ENCODE measurements around the gene MSN. TPM values are rescaled to one million over a fixed set of nuclear protein-coding genes. Genes with fewer than 3 reads are reported as not detected.

MSN gene
- total RNA-seq, 1 experiment from 2014 or later: 119 TPM

DNA sequence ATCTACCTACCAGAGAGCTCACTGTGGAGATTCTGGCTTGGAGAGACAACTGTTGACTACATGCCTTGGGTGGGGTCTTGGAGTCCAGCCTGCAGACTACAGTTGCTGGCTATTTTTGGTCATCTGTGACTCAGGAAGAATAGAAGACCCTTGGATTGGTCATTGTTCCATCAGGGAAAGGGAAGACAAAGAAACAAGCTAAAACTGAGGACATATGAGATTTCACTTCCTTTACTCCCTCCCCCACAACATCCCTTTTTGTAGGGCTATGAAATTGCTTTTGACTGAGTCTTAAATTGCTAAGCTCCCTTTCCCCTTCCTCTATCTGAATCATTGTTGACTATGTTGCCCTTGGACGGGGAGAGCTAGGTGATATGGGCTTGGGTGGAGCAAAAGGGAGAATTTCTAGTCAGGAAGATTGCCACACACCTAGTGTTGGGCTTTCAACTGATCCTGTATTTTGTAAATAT, 11.7 kb downstream of the MSN start:
- ATAC-seq (no peak), DNase-seq (ENCODE audit: low read depth, low spot score) (no peak)
- ChIA-PET CTCF (no interaction called here), POLR2A (no interaction called here), RAD21 (ENCODE audit: low non-redundant PET in 1 of 2, low total read pairs in 2 of 2, uncharacterized antibody in 2 of 2, unreplicated experiment in 2 of 2) (no interaction called here)
- no peaks in the 10 kb centered on the region for H3K36me3 ChIP-seq (ENCODE audit: control insufficient read depth in 1 of 2, insufficient read depth in 2 of 2, low read length in 2 of 2)
- no peak overlapping the region for H2AFZ ChIP-seq (ENCODE audit: low read depth, low read length, poor library complexity, severe bottlenecking)
- no peak overlapping the region for H3K4me3 ChIP-seq (replicated peaks in 1 of 2; ENCODE audit: low read depth in 1 of 2, low read length in 2 of 2)
- peaks cover 83% of the 10 kb centered on the region for H3K79me2 ChIP-seq (ENCODE audit: insufficient read depth, low read length)
- intact Hi-C loops (cut with micrococcal nuclease): no loop called here
- H3K27ac ChIP-seq (ENCODE audit: low read depth, low read length): no peak overlapping the region
- H3K27me3 ChIP-seq (ENCODE audit: insufficient read depth, low read length): no peaks in the 10 kb centered on the region
- peaks cover 0 to 37% of the 10 kb centered on the region in 2 experiments; a peak in 2 of 4 replicates for H3K4me1 ChIP-seq (ENCODE audit: control insufficient read depth in 1 of 2, insufficient read depth in 2 of 2, low read length in 2 of 2)
- H3K9me3 ChIP-seq (ENCODE audit: control insufficient read depth in 1 of 2, insufficient read depth in 1 of 2, low read depth in 1 of 2, low read length in 2 of 2): no peaks in the 10 kb centered on the region
- H3K9me2 ChIP-seq (ENCODE audit: insufficient read depth): no peaks in the 10 kb centered on the region
- no peak for TF ChIP-seq ATF3 (IDR thresholded peaks at IDR 0.05)
- no peak for TF ChIP-seq ZNF274 (IDR thresholded peaks at IDR 0.05; ENCODE audit: low read depth, low read length)
- no peak for TF ChIP-seq FOSL1 (IDR thresholded peaks at IDR 0.05; ENCODE audit: low read depth)
- no peak for TF ChIP-seq ELF1 (IDR thresholded peaks at IDR 0.05; ENCODE audit: borderline replicate concordance, low read depth)
- no peak for TF ChIP-seq SP1 (IDR thresholded peaks at IDR 0.05; ENCODE audit: low read depth)
- TF ChIP-seq ZFX (IDR thresholded peaks at IDR 0.05): no peak
- TF ChIP-seq YY1 (IDR thresholded peaks at IDR 0.05; ENCODE audit: extremely low read depth, insufficient replicate concordance, low read depth, low read length): no peak
- no peak for TF ChIP-seq POLR2AphosphoS5 (IDR thresholded peaks at IDR 0.05; ENCODE audit: low read depth, low read length)
- no TSS peak for BruUV-seq (replicated peaks)
- no peaks in the 10 kb centered on the region for H4K20me1 ChIP-seq (ENCODE audit: insufficient read depth)
- H3K9ac ChIP-seq (ENCODE audit: low read length): no peak overlapping the region
- H3K4me2 ChIP-seq (ENCODE audit: low read length): no peak overlapping the region

GRCh38 chrX:65681810-65682209, 14.4 kb downstream of the MSN start:
- H3K36me3 ChIP-seq (ENCODE audit: control insufficient read depth in 1 of 2, insufficient read depth in 2 of 2, low read length in 2 of 2): no peaks in the 10 kb centered on the region
- peaks cover 78% of the 10 kb centered on the region for H3K79me2 ChIP-seq (ENCODE audit: insufficient read depth, low read length)
- no peak overlapping the region for H3K4me3 ChIP-seq (replicated peaks in 1 of 2; ENCODE audit: low read depth in 1 of 2, low read length in 2 of 2)
- ChIA-PET POLR2A (no interaction called here), CTCF (no interaction called here), RAD21 (ENCODE audit: low non-redundant PET in 1 of 2, low total read pairs in 2 of 2, uncharacterized antibody in 2 of 2, unreplicated experiment in 2 of 2) (no interaction called here)
- no peak overlapping the region for H3K4me2 ChIP-seq (ENCODE audit: low read length)
- no peak for ATAC-seq
- H3K9me2 ChIP-seq (ENCODE audit: insufficient read depth): no peaks in the 10 kb centered on the region
- H3K27ac ChIP-seq (ENCODE audit: low read depth, low read length): no peak overlapping the region
- peaks cover 0 to 22% of the 10 kb centered on the region in 2 experiments; a peak in 2 of 4 replicates for H3K4me1 ChIP-seq (ENCODE audit: control insufficient read depth in 1 of 2, insufficient read depth in 2 of 2, low read length in 2 of 2)
- no peak overlapping the region for H2AFZ ChIP-seq (ENCODE audit: low read depth, low read length, poor library complexity, severe bottlenecking)
- H3K9ac ChIP-seq (ENCODE audit: low read length): no peak overlapping the region
- intact Hi-C loops (cut with micrococcal nuclease): no loop called here
- no peaks in the 10 kb centered on the region for H3K27me3 ChIP-seq (ENCODE audit: insufficient read depth, low read length)
- no TSS peak for BruUV-seq (replicated peaks)
- DNase-seq (ENCODE audit: low read depth, low spot score): no peak
- TF ChIP-seq CTCF (IDR thresholded peaks at IDR 0.05 in 2 of 3, conservative IDR thresholded peaks at IDR 0.05 in 1 of 3; ENCODE audit: borderline replicate concordance in 1 of 3, insufficient read depth in 1 of 3, low read depth in 2 of 3, low read length in 2 of 3) (no peak), MAX (IDR thresholded peaks at IDR 0.05) (no peak), ZBTB33 (IDR thresholded peaks at IDR 0.05; ENCODE audit: extremely low read depth, insufficient replicate concordance, low read length) (no peak), EGR1 (IDR thresholded peaks at IDR 0.05; ENCODE audit: low read depth) (no peak), EZH2 (IDR thresholded peaks at IDR 0.05) (no peak), SRF (IDR thresholded peaks at IDR 0.05; ENCODE audit: low read depth) (no peak), RAD21 (IDR thresholded peaks at IDR 0.05; ENCODE audit: low read depth) (no peak), EZH2phosphoT487 (IDR thresholded peaks at IDR 0.05; ENCODE audit: borderline replicate concordance) (no peak), ATF3 (IDR thresholded peaks at IDR 0.05) (no peak), TCF7L2 (IDR thresholded peaks at IDR 0.05; ENCODE audit: borderline replicate concordance, extremely low read depth, insufficient read depth, insufficient read length) (no peak)
- H3K9me3 ChIP-seq (ENCODE audit: control insufficient read depth in 1 of 2, insufficient read depth in 1 of 2, low read depth in 1 of 2, low read length in 2 of 2): no peaks in the 10 kb centered on the region
- H4K20me1 ChIP-seq (ENCODE audit: insufficient read depth): no peaks in the 10 kb centered on the region
